Right cardiac atrium (tissue), 5 donors: ENCODE results near the gene PASK. TPM values are rescaled to one million over a fixed set of nuclear protein-coding genes. Genes with fewer than 3 reads are reported as not detected.

Experiments used
- ATAC-seq, 2 donors: fragments of 200-7000 bp; cut with Tn5 transposase; one replicate each; pipeline versions ENCODE4 v1.8.0 to v1.9.1; 2020; ENCODE audit warnings: moderate library complexity in 2 of 2, mild to moderate bottlenecking in 1 of 2
- DNase-seq, 3 donors: peaks; one replicate each; pipeline ENCODE4 v3.0.0-alpha.2; 2020
- H3K27ac ChIP-seq: one replicate; pipeline ENCODE4 v1.5.1; 2013; ENCODE audit warnings: mild to moderate bottlenecking, low read length, control low read depth, moderate library complexity
- H3K27me3 ChIP-seq: one replicate; pipeline ENCODE4 v1.6.1; 2013; ENCODE audit not compliant: control insufficient read depth, insufficient read depth
- H3K4me1 ChIP-seq: one replicate; pipeline ENCODE4 v1.6.1; 2013; ENCODE audit warnings: low read length; ENCODE audit not compliant: control insufficient read depth, insufficient read depth
- H3K4me3 ChIP-seq: one replicate; pipeline ENCODE4 v1.5.1; 2013; ENCODE audit warnings: low read length, control low read depth
- H3K9me3 ChIP-seq: one replicate; pipeline ENCODE4 v1.6.1; 2013; ENCODE audit warnings: low read length; ENCODE audit not compliant: control insufficient read depth
- WGBS: extraction: QIAGEN DNeasy Blood & Tissue Kit; methylation state at CpG from one replicate; pipeline ENCODE4 v1.1.7; 2013; 5-methylcytosine and 5-hydroxymethylcytosine counted together
- intact Hi-C, 4 donors: fragments of 100-400 bp; cut with DNase I; formaldehyde crosslinking; loops; one replicate each; pipeline versions ENCODE4 v1.11.0 to v1.14.0; 2022 to 2023
- polyA plus RNA-seq: library from polyadenylated mRNA; stranded (reverse); fragments of 200-250 nt; gene quantifications from one replicate; pipeline ENCODE4 v1.2.3, GENCODE V29; 2013
- total RNA-seq, 4 donors: library from RNA; stranded (reverse); fragmentation: NEBNext Ultra II Directional; extraction: Animal tissue kit (Norgen Biotek cat#: 25700); gene quantifications; one replicate each; pipeline ENCODE4 v1.2.1, GENCODE V29; 2021
- donor health status: healthy with polysubstance abuse.
- donor health status: DM: no; HTN: yes; CAD: no.
- donor health status: DM: no; HTN: no; CAD: no.
- donor health status: DM: no; HTN: yes; CAD: no; lungs with severe emphysema.
- donor health status: DM: yes; HTN: yes; CAD: no.

The PASK gene
- total and polyA plus RNA-seq, 5 donors, result 1.1 to 5.3 (median 2.9) TPM

- no peak overlapping the region for H3K27ac ChIP-seq
- no peak overlapping the region for H3K4me3 ChIP-seq
- H3K4me1 ChIP-seq, result no peaks in the 10 kb centered on the region
- no peak for DNase-seq
- WGBS, result 56% methylated on average over 4 of the region's 4 CpGs
- ATAC-seq, result no peak
- no peaks in the 10 kb centered on the region for H3K9me3 ChIP-seq
- no peaks in the 10 kb centered on the region for H3K27me3 ChIP-seq
- intact Hi-C loops, result no loop called here
These were observed 29.7 kb upstream of the PASK start for GRCh38 chr2:241178961-241179360.

DNA sequence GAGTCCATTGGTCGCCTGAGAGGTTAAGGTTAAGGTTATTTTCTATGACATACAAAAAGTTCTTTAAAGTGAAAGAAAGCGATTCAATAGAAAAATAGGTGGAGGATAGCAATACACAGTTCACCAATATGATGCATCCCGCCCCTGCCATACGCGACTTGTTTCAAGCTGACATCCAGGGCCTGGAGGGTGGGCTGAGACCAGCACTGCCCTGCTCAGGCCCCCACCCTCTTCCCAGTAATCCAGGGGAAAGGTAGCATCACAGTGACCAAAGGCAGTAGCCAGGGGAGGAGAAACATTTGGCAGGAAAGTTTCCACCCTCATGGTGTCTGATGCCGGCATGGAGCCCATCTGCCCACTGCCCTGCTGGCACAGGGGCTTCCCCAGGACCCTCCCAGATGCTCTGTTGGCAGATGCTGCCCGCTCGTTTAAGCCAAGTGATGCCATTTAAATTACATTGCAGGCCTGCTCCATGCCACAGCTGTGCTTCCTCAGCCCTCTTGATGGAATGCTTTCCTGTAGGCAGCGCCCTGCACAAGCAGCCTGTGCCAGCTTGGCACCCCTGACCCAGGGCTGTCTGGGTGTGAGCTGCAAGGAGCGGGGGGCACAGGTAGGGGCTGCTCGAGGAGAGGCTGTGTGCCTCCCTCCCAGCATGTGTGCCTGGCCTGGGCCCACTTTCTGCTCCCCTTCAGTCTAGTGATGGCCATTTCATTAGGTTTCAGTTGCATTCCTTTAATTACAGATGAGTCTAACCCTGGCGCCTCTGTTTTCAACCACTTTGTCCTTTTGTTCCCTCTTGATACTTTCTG is 28.5 kb upstream of the PASK start:
- ATAC-seq (no peak), DNase-seq (no peak)
- Histone ChIP-seq H3K27me3 (no peaks in the 10 kb centered on the region), H3K9me3 (no peaks in the 10 kb centered on the region), H3K4me1 (no peaks in the 10 kb centered on the region), H3K27ac (no peak overlapping the region), H3K4me3 (no peak overlapping the region)
- intact Hi-C loops, result no loop called here
- 96% methylated on average over 12 of the region's 12 CpGs for WGBS

DNA sequence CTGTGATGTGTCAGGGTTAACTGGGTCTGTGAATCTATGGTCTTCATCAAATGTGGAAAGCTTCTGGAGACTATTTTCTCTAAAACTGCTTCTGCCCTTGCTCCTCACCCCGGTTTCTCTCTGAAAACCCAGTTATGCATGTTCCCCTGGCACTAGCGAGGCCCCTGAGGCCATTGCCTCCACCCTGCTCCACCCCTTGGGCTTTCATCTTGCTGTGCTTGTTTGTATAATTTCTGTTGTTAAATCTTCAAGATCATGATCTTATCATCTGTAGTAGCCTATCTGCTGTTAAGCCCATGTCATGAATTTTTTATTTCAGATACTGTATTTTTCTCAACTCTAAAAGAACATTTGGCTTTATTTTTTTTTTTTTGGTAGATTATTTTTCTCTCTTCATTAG is 24.3 kb upstream of the PASK start:
- 97% methylated on average over 2 of the region's 2 CpGs for WGBS
- no peak overlapping the region for H3K27ac ChIP-seq
- no peaks in the 10 kb centered on the region for H3K4me1 ChIP-seq
- intact Hi-C loops, result no loop called here
- no peak for ATAC-seq
- no peak overlapping the region for H3K4me3 ChIP-seq
- no peaks in the 10 kb centered on the region for H3K27me3 ChIP-seq
- no peak for DNase-seq
- H3K9me3 ChIP-seq, result peaks cover 1% of the 10 kb centered on the region

GRCh38 chr2:241168366-241168765 is 19.1 kb upstream of the PASK start:
- ATAC-seq (peak in 1 of 2 donors; percentile 29), DNase-seq (no peak)
- H3K9me3 ChIP-seq, result peaks cover 1% of the 10 kb centered on the region
- no peaks in the 10 kb centered on the region for H3K4me1 ChIP-seq
- WGBS, result 95% methylated on average over 15 of the region's 15 CpGs
- H3K4me3 ChIP-seq, result no peak overlapping the region
- H3K27ac ChIP-seq, result no peak overlapping the region
- H3K27me3 ChIP-seq, result no peaks in the 10 kb centered on the region
- intact Hi-C loops, result no loop called here

GRCh38 chr2:241163601-241164118 is 14.4 kb upstream of the PASK start:
- WGBS, result 68% methylated on average over 3 of the region's 3 CpGs
- intact Hi-C loops, result no loop called here
- no peak for ATAC-seq
- Histone ChIP-seq H3K4me1 (no peaks in the 10 kb centered on the region), H3K4me3 (no peak overlapping the region), H3K9me3 (no peaks in the 10 kb centered on the region), H3K27me3 (no peaks in the 10 kb centered on the region), H3K27ac (no peak overlapping the region)
- no peak for DNase-seq

- WGBS, result 16% methylated on average over 9 of the region's 9 CpGs
- no peaks in the 10 kb centered on the region for H3K27me3 ChIP-seq
- H3K4me1 ChIP-seq, result no peaks in the 10 kb centered on the region
- H3K9me3 ChIP-seq, result no peaks in the 10 kb centered on the region
- intact Hi-C loops, result no loop called here
- DNase-seq, result peak; percentile 86 to 91 (median 88)
- H3K27ac ChIP-seq, result peak overlapping the region; percentile 48
- no peak overlapping the region for H3K4me3 ChIP-seq
- peak; percentile 93 to 96 for ATAC-seq
These were observed 12.5 kb upstream of the PASK start for GRCh38 chr2:241161646-241162281.

DNA sequence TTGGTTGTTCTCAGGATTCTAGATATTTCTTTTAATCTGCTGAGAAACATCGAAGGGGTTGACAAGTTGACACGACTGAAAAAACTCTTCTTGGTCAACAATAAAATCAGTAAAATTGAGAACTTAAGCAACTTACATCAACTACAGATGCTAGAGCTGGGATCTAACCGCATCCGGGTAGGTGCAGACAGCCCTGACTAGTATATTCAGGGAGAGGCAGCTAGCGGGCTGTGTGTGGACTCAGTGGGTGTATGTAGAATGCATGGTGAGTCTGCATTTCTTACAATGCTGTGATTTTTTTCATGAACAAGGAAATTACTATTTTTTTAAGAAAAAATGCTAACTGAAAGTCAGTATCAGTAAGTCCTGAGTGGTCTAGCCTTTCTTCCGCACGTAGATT is 11.0 kb upstream of the PASK start:
- Histone ChIP-seq H3K4me1 (no peaks in the 10 kb centered on the region), H3K27ac (no peak overlapping the region), H3K27me3 (no peaks in the 10 kb centered on the region), H3K4me3 (no peak overlapping the region), H3K9me3 (no peaks in the 10 kb centered on the region)
- DNase-seq (no peak), ATAC-seq (no peak)
- intact Hi-C loops, result no loop called here
- 98% methylated on average over 7 of the region's 7 CpGs for WGBS

DNA sequence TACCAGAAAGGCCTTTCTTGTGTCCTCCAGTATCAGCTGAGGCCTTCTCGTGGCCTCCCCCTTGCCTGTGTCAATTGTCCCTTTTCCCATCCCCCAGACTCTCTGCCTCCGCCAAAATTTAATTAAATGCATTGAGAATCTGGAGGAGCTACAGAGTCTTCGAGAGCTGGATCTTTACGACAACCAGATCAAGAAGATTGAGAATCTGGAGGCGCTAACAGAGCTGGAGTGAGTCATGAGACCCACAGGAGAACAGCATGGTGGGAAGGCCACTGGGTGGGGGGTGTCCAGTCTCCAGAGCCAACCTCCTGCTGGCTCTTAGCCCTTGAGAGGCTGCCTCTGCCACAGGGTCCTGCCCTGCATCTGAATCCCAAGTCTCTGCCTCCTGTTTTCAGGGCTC is 9.8 kb upstream of the PASK start:
- Histone ChIP-seq H3K27ac (no peak overlapping the region), H3K27me3 (no peaks in the 10 kb centered on the region), H3K4me3 (no peak overlapping the region), H3K9me3 (no peaks in the 10 kb centered on the region), H3K4me1 (no peaks in the 10 kb centered on the region)
- intact Hi-C loops, result no loop called here
- DNase-seq (no peak), ATAC-seq (no peak)
- WGBS, result 97% methylated on average over 5 of the region's 5 CpGs

DNA sequence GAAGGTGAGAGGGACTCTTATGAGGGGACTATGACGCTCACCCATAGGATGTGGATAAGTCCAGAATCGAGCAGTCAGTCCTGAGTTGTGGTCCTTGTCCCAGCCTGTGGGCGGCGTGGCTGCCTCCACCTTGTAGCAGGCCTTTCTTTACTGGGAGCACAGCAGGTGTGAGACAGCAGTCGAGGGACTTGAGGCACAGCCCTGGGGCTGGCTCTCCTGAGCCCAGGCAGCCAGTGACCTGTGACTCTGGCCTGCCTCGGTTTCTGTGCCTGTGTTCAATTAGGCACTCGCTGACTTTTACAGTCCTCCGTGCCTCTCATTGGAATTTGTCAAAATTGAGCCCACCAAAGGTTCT is 9.3 kb upstream of the PASK start:
- 89% methylated on average over 8 of the region's 8 CpGs for WGBS
- no peaks in the 10 kb centered on the region for H3K27me3 ChIP-seq
- H3K27ac ChIP-seq, result no peak overlapping the region
- intact Hi-C loops, result no loop called here
- no peaks in the 10 kb centered on the region for H3K9me3 ChIP-seq
- H3K4me1 ChIP-seq, result no peaks in the 10 kb centered on the region
- H3K4me3 ChIP-seq, result no peak overlapping the region
- ATAC-seq (no peak), DNase-seq (no peak)

DNA sequence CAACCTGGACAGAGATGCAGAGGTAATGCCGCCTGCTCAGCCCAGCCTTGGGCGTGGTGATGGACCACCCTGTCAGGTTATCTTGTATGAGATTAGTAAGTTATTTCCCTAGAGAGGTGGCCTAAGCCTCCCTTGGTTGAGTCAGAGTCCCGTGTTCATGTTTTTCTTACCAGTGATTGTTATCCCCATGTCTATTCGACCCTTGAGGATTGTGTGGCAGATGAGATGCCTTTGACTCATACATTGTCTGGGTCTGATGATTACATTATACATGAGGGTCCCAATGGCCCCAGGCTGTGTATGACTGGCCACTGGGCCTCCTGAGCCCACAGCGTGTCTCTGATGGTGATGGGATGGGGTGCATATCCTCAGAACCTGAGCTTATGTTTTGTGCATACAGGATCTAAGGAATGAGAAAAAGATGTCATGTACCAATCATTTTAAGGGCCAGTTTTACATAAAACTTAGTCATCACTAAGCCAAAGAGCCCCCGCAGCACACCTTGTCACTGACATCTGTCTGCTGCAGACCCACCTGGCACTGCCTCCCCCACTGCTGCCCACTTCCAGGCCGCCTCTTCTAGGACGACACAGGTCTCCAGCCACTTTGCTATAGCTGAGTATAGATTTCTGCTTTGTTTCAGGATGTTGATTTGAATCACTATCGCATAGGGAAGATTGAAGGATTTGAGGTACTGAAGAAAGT is 8.7 kb upstream of the PASK start:
- Histone ChIP-seq H3K27ac (no peak overlapping the region), H3K4me1 (no peaks in the 10 kb centered on the region), H3K9me3 (no peaks in the 10 kb centered on the region), H3K4me3 (no peak overlapping the region), H3K27me3 (no peaks in the 10 kb centered on the region)
- 92% methylated on average over 9 of the region's 9 CpGs for WGBS
- intact Hi-C loops, result no loop called here
- ATAC-seq, result no peak
- no peak for DNase-seq

- Histone ChIP-seq H3K9me3 (no peaks in the 10 kb centered on the region), H3K4me3 (no peak overlapping the region), H3K27ac (no peak overlapping the region), H3K27me3 (no peaks in the 10 kb centered on the region), H3K4me1 (no peaks in the 10 kb centered on the region)
- intact Hi-C loops, result no loop called here
- 55% methylated on average over 5 of the region's 5 CpGs for WGBS
- ATAC-seq, result no peak
- no peak for DNase-seq
These were observed 7.7 kb upstream of the PASK start for GRCh38 chr2:241156971-241157441.
